GM10266 (cell line): ENCODE results near the gene SUSD5.

Experiments
- DNase-seq: peaks from one replicate; pipeline ENCODE4 v3.0.0; 2012; ENCODE audit errors: extremely low spot score
- CTCF ChIP-seq: IDR thresholded peaks from 2 replicates; pipeline ENCODE4 v1.5.1; 2012; ENCODE audit warnings: mild to moderate bottlenecking, low read depth; ENCODE audit not compliant: control insufficient read depth, insufficient read depth; ENCODE audit errors: missing control alignments

The SUSD5 gene

GRCh38 chr3:33219175-33219487 lies 521 bp upstream of the SUSD5 start:
- DNase-seq = no peak
- no peak for TF ChIP-seq CTCF

GRCh38 chr3:33217866-33218445 lies 654 bp downstream of the SUSD5 start:
- no peak for DNase-seq

GRCh38 chr3:33215739-33216138 lies 2.9 kb downstream of the SUSD5 start:
- TF ChIP-seq CTCF = no peak
- DNase-seq = no peak

More at GRCh38 chr3:33217866-33218445, 654 bp downstream of the SUSD5 start:
- TF ChIP-seq CTCF = no peak

GRCh38 chr3:33212406-33212805 lies 6.2 kb downstream of the SUSD5 start:
- TF ChIP-seq CTCF = no peak
- DNase-seq = no peak

GRCh38 chr3:33211444-33211843 lies 7.2 kb downstream of the SUSD5 start:
- no peak for TF ChIP-seq CTCF
- no peak for DNase-seq

GRCh38 chr3:33209357-33209756 lies 9.3 kb downstream of the SUSD5 start:
- DNase-seq = no peak
- TF ChIP-seq CTCF = no peak

GRCh38 chr3:33202711-33203457 lies 15.7 kb downstream of the SUSD5 start:
- DNase-seq = no peak

More at GRCh38 chr3:33202711-33203457, 15.7 kb downstream of the SUSD5 start:
- TF ChIP-seq CTCF = no peak
